ENCODE results near the gene SLC35A1. TPM values are rescaled to one million over a fixed set of nuclear protein-coding genes. Genes with fewer than 3 reads are reported as not detected.

SLC35A1 gene
- total RNA-seq, 4 donors from 2014 or later: 19.1 to 25.9 (median 24.2) TPM

GRCh38 chr6:87498048-87498447 is 25.3 kb downstream of the SLC35A1 start:
- Histone ChIP-seq H3K36me3 (peaks cover 22% of the 10 kb centered on the region), H3K4me1 (no peaks in the 10 kb centered on the region), H3K27ac (no peak overlapping the region), H3K4me3 (no peak overlapping the region), H3K9me3 (no peaks in the 10 kb centered on the region), H3K27me3 (no peaks in the 10 kb centered on the region)
- TF ChIP-seq POLR2A (IDR thresholded peaks at IDR 0.05): no peak
- no peak for TF ChIP-seq POLR2AphosphoS5 (IDR thresholded peaks at IDR 0.05)
- TF ChIP-seq EP300 (IDR thresholded peaks at IDR 0.05): no peak
- DNase-seq (ENCODE audit: low spot score in 2 of 2): no peak

GRCh38 chr6:87501809-87502572 is 29.2 kb downstream of the SLC35A1 start:
- DNase-seq (ENCODE audit: low spot score in 2 of 2): no peak
- no peak for TF ChIP-seq EP300 (IDR thresholded peaks at IDR 0.05)
- no peak for TF ChIP-seq POLR2A (IDR thresholded peaks at IDR 0.05)
- TF ChIP-seq CTCF (IDR thresholded peaks at IDR 0.05): no peak
- TF ChIP-seq POLR2AphosphoS5 (IDR thresholded peaks at IDR 0.05): no peak
- Histone ChIP-seq H3K9me3 (no peaks in the 10 kb centered on the region), H3K4me3 (no peak overlapping the region), H3K27me3 (no peaks in the 10 kb centered on the region), H3K36me3 (peaks cover 38% of the 10 kb centered on the region), H3K4me1 (no peaks in the 10 kb centered on the region), H3K27ac (no peak overlapping the region)
- 94% methylated on average over 6 of the region's 6 CpGs for WGBS

- Histone ChIP-seq H3K27ac (no peak overlapping the region), H3K4me3 (no peak overlapping the region), H3K4me1 (no peaks in the 10 kb centered on the region), H3K36me3 (peaks cover 51% of the 10 kb centered on the region), H3K27me3 (no peaks in the 10 kb centered on the region), H3K9me3 (no peaks in the 10 kb centered on the region)
- DNase-seq (ENCODE audit: low spot score in 2 of 2): no peak
- no peak for TF ChIP-seq EP300 (IDR thresholded peaks at IDR 0.05)
- TF ChIP-seq POLR2AphosphoS5 (IDR thresholded peaks at IDR 0.05): no peak
- no peak for TF ChIP-seq POLR2A (IDR thresholded peaks at IDR 0.05)
- TF ChIP-seq CTCF (IDR thresholded peaks at IDR 0.05): no peak
- 59% methylated on average over 1 of the region's 1 CpG for WGBS
Measured at GRCh38 chr6:87504441-87504840, 31.7 kb downstream of the SLC35A1 start.

GRCh38 chr6:87514831-87515230 is 42.1 kb downstream of the SLC35A1 start:
- H3K9me3 ChIP-seq: no peaks in the 10 kb centered on the region
- H3K36me3 ChIP-seq: peaks cover 89% of the 10 kb centered on the region
- 64% methylated on average over 2 of the region's 2 CpGs for WGBS
- no peak overlapping the region for H3K27ac ChIP-seq
- DNase-seq (ENCODE audit: low spot score in 2 of 2): no peak
- H3K4me1 ChIP-seq: no peaks in the 10 kb centered on the region
- TF ChIP-seq CTCF (IDR thresholded peaks at IDR 0.05): no peak
- no peak for TF ChIP-seq POLR2AphosphoS5 (IDR thresholded peaks at IDR 0.05)
- no peak for TF ChIP-seq EP300 (IDR thresholded peaks at IDR 0.05)
- no peak for TF ChIP-seq POLR2A (IDR thresholded peaks at IDR 0.05)
- no peak overlapping the region for H3K4me3 ChIP-seq
- H3K27me3 ChIP-seq: no peaks in the 10 kb centered on the region

GRCh38 chr6:87518453-87518852 is 45.7 kb downstream of the SLC35A1 start:
- DNase-seq (ENCODE audit: low spot score in 2 of 2): no peak
- Histone ChIP-seq H3K27ac (no peak overlapping the region), H3K27me3 (no peaks in the 10 kb centered on the region), H3K9me3 (no peaks in the 10 kb centered on the region), H3K4me1 (no peaks in the 10 kb centered on the region), H3K36me3 (peaks cover 71% of the 10 kb centered on the region), H3K4me3 (no peak overlapping the region)
- whole genome bisulfite sequencing: 78% methylated on average over 8 of the region's 8 CpGs
- TF ChIP-seq EP300 (IDR thresholded peaks at IDR 0.05) (no peak), CTCF (IDR thresholded peaks at IDR 0.05) (no peak), POLR2A (IDR thresholded peaks at IDR 0.05) (no peak), POLR2AphosphoS5 (IDR thresholded peaks at IDR 0.05) (no peak)
